Heart left ventricle (tissue), 13 donors: Measurements from ENCODE around the gene GRM5.
"Not testable (repeated sequence)": the region's sequence is repeated elsewhere in the genome, so short reads cannot be mapped to it uniquely, and the experiment has no call there.

ENCODE experiments used
- POLR2A ChIP-seq, 2 donors: fragments of 450-650 bp; IDR thresholded peaks; one replicate each; pipeline ENCODE4 v1.6.1; 2017; ENCODE audit warnings: antibody characterized with exemption in 2 of 2, mild to moderate bottlenecking in 2 of 2, moderate library complexity in 2 of 2
- TF ChIP-seq, protein P1 (sequence below), 12 donors: fragments of 200-600 bp; sonication (generic) in 4 of 12; IDR thresholded peaks; one replicate each; pipeline versions ENCODE4 v1.5.0 to v1.8.0; 2018 to 2022; ENCODE audit warnings: antibody characterized with exemption in 12 of 12, mild to moderate bottlenecking in 5 of 12
- donor health status: ischemic (EF 13 %, LVEDD 7.1; RV severe dilation, severe dysfunction).
- donor health status: DM: no; HTN: yes; CAD: no.
- donor health status: DM: no; HTN: no; CAD: no.
- donor health status: ischemic (EF 25% LVEDD 6.9; RV normal size, moderate dysfunction).
- donor health status: ischemic (EF 25% LVEDD 5.7; RV mildly dilated, moderate dysfunction).
- donor health status: ischemic (EF 35%, LVEDD 5.7; RV mildly dilated, moderate dysfunction).
- donor health status: nonischemic (EF 11% LVEDD 7.7; RV severe dilation, severe dysfunction).
- donor health status: DM: yes; HTN: yes; CAD: no.
- donor health status: PGD.
- donor health status: ischemic (EF 29% LVEDD 5.4; RV normal size, mild dysfunction).
- donor health status: nonischemic (EF 23%, LVEDD 6.1; RV moderate dilation, normal function).

DNA sequence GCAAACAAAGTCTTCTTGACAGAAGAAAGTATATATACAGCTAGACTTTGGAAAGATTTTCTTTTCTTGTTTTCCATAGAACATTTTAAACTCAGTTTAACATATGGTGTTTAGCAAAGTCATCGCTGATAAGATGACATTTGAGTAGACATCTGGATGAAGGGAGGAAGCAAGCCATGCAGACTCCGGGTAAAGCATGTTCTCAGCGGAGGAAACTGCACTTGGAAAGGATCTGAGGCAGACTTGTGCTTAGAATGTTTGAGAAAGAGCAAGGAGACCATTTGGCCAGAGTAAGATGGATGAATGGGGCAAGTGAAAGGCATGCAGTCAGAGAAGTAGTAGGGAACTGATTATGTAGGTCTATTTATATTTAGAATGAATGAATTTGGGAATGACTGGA, 105.9 kb downstream of the GRM5 start:
- TF ChIP-seq, protein P1, sequence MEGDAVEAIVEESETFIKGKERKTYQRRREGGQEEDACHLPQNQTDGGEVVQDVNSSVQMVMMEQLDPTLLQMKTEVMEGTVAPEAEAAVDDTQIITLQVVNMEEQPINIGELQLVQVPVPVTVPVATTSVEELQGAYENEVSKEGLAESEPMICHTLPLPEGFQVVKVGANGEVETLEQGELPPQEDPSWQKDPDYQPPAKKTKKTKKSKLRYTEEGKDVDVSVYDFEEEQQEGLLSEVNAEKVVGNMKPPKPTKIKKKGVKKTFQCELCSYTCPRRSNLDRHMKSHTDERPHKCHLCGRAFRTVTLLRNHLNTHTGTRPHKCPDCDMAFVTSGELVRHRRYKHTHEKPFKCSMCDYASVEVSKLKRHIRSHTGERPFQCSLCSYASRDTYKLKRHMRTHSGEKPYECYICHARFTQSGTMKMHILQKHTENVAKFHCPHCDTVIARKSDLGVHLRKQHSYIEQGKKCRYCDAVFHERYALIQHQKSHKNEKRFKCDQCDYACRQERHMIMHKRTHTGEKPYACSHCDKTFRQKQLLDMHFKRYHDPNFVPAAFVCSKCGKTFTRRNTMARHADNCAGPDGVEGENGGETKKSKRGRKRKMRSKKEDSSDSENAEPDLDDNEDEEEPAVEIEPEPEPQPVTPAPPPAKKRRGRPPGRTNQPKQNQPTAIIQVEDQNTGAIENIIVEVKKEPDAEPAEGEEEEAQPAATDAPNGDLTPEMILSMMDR (IDR thresholded peaks at IDR 0.05), result not testable (repeated sequence)
- not testable (repeated sequence) for TF ChIP-seq POLR2A (IDR thresholded peaks at IDR 0.05)
